ENCODE results near the gene FLOT2. TPM values are rescaled to one million over a fixed set of nuclear protein-coding genes. Genes with fewer than 3 reads are reported as not detected.

FLOT2 gene
- total RNA-seq, 1 donor from 2014 or later = 143 TPM

GRCh38 chr17:28926786-28927185 is 29.3 kb upstream of the FLOT2 start:
- peaks cover 5% of the 10 kb centered on the region for H3K4me1 Mint-ChIP-seq (ENCODE audit: low read depth, unreplicated experiment)
- no peaks in the 10 kb centered on the region for H3K9me3 Mint-ChIP-seq (ENCODE audit: unreplicated experiment)
- no peaks in the 10 kb centered on the region for H3K36me3 Mint-ChIP-seq (ENCODE audit: unreplicated experiment)
- no peak for TF ChIP-seq CTCF (IDR thresholded peaks at IDR 0.05; ENCODE audit: partially characterized antibody, unreplicated experiment)
- H3K27me3 Mint-ChIP-seq (ENCODE audit: unreplicated experiment) = no peaks in the 10 kb centered on the region
- DNase-seq = no peak
- no peak overlapping the region for H3K27ac Mint-ChIP-seq (ENCODE audit: unreplicated experiment)
- H3K4me3 Mint-ChIP-seq (ENCODE audit: unreplicated experiment) = no peak overlapping the region

GRCh38 chr17:28926366-28926765 is 28.8 kb upstream of the FLOT2 start:
- Mint-ChIP-seq H3K27me3 (ENCODE audit: unreplicated experiment) (no peaks in the 10 kb centered on the region), H3K27ac (ENCODE audit: unreplicated experiment) (no peak overlapping the region), H3K9me3 (ENCODE audit: unreplicated experiment) (no peaks in the 10 kb centered on the region), H3K4me1 (ENCODE audit: low read depth, unreplicated experiment) (peaks cover 5% of the 10 kb centered on the region), H3K36me3 (ENCODE audit: unreplicated experiment) (no peaks in the 10 kb centered on the region), H3K4me3 (ENCODE audit: unreplicated experiment) (no peak overlapping the region)
- DNase-seq = no peak
- no peak for TF ChIP-seq CTCF (IDR thresholded peaks at IDR 0.05; ENCODE audit: partially characterized antibody, unreplicated experiment)

GRCh38 chr17:28925912-28926365 is 28.4 kb upstream of the FLOT2 start:
- DNase-seq = no peak
- no peaks in the 10 kb centered on the region for H3K9me3 Mint-ChIP-seq (ENCODE audit: unreplicated experiment)
- H3K27ac Mint-ChIP-seq (ENCODE audit: unreplicated experiment) = no peak overlapping the region
- no peaks in the 10 kb centered on the region for H3K27me3 Mint-ChIP-seq (ENCODE audit: unreplicated experiment)
- H3K36me3 Mint-ChIP-seq (ENCODE audit: unreplicated experiment) = no peaks in the 10 kb centered on the region
- H3K4me3 Mint-ChIP-seq (ENCODE audit: unreplicated experiment) = no peak overlapping the region
- TF ChIP-seq CTCF (IDR thresholded peaks at IDR 0.05; ENCODE audit: partially characterized antibody, unreplicated experiment) = no peak
- peaks cover 5% of the 10 kb centered on the region for H3K4me1 Mint-ChIP-seq (ENCODE audit: low read depth, unreplicated experiment)

GRCh38 chr17:28920201-28920600 is 22.7 kb upstream of the FLOT2 start:
- DNase-seq = no peak
- Mint-ChIP-seq H3K36me3 (ENCODE audit: unreplicated experiment) (peaks cover 8% of the 10 kb centered on the region), H3K27me3 (ENCODE audit: unreplicated experiment) (peaks cover 4% of the 10 kb centered on the region), H3K9me3 (ENCODE audit: unreplicated experiment) (peaks cover 1% of the 10 kb centered on the region), H3K27ac (ENCODE audit: unreplicated experiment) (no peak overlapping the region), H3K4me1 (ENCODE audit: low read depth, unreplicated experiment) (no peaks in the 10 kb centered on the region), H3K4me3 (ENCODE audit: unreplicated experiment) (no peak overlapping the region)
- no peak for TF ChIP-seq CTCF (IDR thresholded peaks at IDR 0.05; ENCODE audit: partially characterized antibody, unreplicated experiment)

- H3K4me3 Mint-ChIP-seq (ENCODE audit: unreplicated experiment) = no peak overlapping the region
These were observed 20.8 kb upstream of the FLOT2 start for GRCh38 chr17:28918295-28918694.

More at GRCh38 chr17:28918295-28918694, 20.8 kb upstream of the FLOT2 start:
- TF ChIP-seq CTCF (IDR thresholded peaks at IDR 0.05; ENCODE audit: partially characterized antibody, unreplicated experiment) = no peak
- H3K9me3 Mint-ChIP-seq (ENCODE audit: unreplicated experiment) = peaks cover 1% of the 10 kb centered on the region
- peaks cover 10% of the 10 kb centered on the region for H3K36me3 Mint-ChIP-seq (ENCODE audit: unreplicated experiment)
- DNase-seq = no peak
- no peaks in the 10 kb centered on the region for H3K4me1 Mint-ChIP-seq (ENCODE audit: low read depth, unreplicated experiment)
- H3K27me3 Mint-ChIP-seq (ENCODE audit: unreplicated experiment) = peaks cover 4% of the 10 kb centered on the region
- H3K27ac Mint-ChIP-seq (ENCODE audit: unreplicated experiment) = no peak overlapping the region

All from glutamatergic neuron (in vitro differentiated cells).